Right cardiac atrium (tissue), 5 donors: ENCODE data around the gene TUBA3E. TPM values are rescaled to one million over a fixed set of nuclear protein-coding genes. Genes with fewer than 3 reads are reported as not detected.
A peak's percentile ranks its signal among the peaks of the same experiment; 100 is the strongest.
"Not testable (repeated sequence)": the region's sequence is repeated elsewhere in the genome, so short reads cannot be mapped to it uniquely, and the experiment has no call there.

ENCODE experiments used
- ATAC-seq, 2 donors: fragments of 200-7000 bp; cut with Tn5 transposase; one replicate each; pipeline versions ENCODE4 v1.8.0 to v1.9.1; 2020; ENCODE audit warnings: moderate library complexity in 2 of 2, mild to moderate bottlenecking in 1 of 2
- DNase-seq, 3 donors: peaks; one replicate each; pipeline ENCODE4 v3.0.0-alpha.2; 2020
- H3K27ac ChIP-seq: one replicate; pipeline ENCODE4 v1.5.1; 2013; ENCODE audit warnings: mild to moderate bottlenecking, low read length, control low read depth, moderate library complexity
- H3K27me3 ChIP-seq: one replicate; pipeline ENCODE4 v1.6.1; 2013; ENCODE audit not compliant: control insufficient read depth, insufficient read depth
- H3K4me1 ChIP-seq: one replicate; pipeline ENCODE4 v1.6.1; 2013; ENCODE audit warnings: low read length; ENCODE audit not compliant: control insufficient read depth, insufficient read depth
- H3K4me3 ChIP-seq: one replicate; pipeline ENCODE4 v1.5.1; 2013; ENCODE audit warnings: low read length, control low read depth
- H3K9me3 ChIP-seq: one replicate; pipeline ENCODE4 v1.6.1; 2013; ENCODE audit warnings: low read length; ENCODE audit not compliant: control insufficient read depth
- WGBS: extraction: QIAGEN DNeasy Blood & Tissue Kit; methylation state at CpG from one replicate; pipeline ENCODE4 v1.1.7; 2013; 5-methylcytosine and 5-hydroxymethylcytosine counted together
- intact Hi-C, 4 donors: fragments of 100-400 bp; cut with DNase I; formaldehyde crosslinking; loops; one replicate each; pipeline versions ENCODE4 v1.11.0 to v1.14.0; 2022 to 2023
- polyA plus RNA-seq: library from polyadenylated mRNA; stranded (reverse); fragments of 200-250 nt; gene quantifications from one replicate; pipeline ENCODE4 v1.2.3, GENCODE V29; 2013
- total RNA-seq, 4 donors: library from RNA; stranded (reverse); fragmentation: NEBNext Ultra II Directional; extraction: Animal tissue kit (Norgen Biotek cat#: 25700); gene quantifications; one replicate each; pipeline ENCODE4 v1.2.1, GENCODE V29; 2021
- donor health status: healthy with polysubstance abuse.
- donor health status: DM: no; HTN: yes; CAD: no.
- donor health status: DM: no; HTN: no; CAD: no.
- donor health status: DM: no; HTN: yes; CAD: no; lungs with severe emphysema.
- donor health status: DM: yes; HTN: yes; CAD: no.

Gene TUBA3E
- total and polyA plus RNA-seq, 5 donors: 2.8 to 28.8 (median 13.0) TPM

DNA sequence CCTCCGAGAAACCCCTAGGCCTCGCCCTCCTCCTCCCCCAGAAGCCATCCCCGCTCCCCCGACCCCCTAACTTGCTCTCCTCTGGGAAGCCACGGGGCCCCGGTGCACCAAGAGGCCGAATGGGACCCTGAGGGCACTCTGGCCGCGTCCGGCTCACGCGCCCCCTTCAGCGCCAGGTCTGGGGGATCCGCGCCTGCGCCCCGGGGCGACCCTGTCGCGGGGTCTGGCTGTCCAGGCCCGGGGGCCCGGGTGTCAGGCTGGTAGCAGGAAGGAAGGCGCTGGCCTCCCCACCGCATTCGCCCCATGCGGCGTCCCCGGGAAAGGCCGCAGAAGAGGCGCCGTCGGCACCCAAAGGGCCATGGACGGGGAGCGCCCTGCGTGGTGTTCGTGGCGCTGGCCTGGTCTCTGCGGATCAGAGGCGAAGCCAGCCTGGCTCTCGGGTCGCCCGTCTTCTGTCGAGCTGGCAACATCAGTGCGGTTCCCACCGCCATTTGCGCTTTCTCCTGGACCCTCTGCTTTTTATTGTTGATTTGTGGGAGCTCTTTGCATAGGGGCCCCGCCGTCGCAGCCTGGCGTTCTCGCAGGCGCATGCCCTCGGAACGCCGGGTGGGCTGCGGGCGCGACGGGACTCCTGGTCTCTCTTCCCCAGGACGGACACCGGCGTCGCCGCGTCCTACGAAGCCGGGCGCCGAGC lies 30.4 kb upstream of the TUBA3E start:
- H3K27me3 ChIP-seq, H3K4me3 ChIP-seq, H3K27ac ChIP-seq, intact Hi-C loops, H3K4me1 ChIP-seq, ATAC-seq, H3K9me3 ChIP-seq: not testable (repeated sequence)
- WGBS: 85% methylated on average over 69 of the region's 69 CpGs
- DNase-seq: peak in 1 of 3 donors; percentile 44

DNA sequence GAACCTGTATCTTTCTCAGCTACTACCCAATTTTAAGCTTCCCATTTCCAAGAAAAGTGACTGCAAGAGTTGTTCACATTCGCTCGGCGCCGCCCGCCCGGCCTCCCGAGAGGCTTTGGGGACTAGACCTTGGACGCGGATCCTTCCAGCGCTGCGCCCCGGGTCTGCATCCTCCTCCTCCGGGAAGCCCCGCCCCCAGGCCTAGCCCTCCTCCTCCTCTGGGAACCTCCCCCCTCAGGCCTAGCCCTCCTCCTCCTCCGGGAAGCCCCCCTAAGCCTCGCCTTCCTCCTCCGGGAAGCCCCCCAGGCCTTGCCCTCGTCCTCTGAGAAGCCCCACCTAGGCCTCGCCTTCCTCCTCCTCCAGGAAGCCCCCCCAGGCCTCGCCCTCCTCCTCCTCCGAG lies 29.8 kb upstream of the TUBA3E start:
- H3K9me3 ChIP-seq, H3K4me3 ChIP-seq, ATAC-seq, intact Hi-C loops, H3K27me3 ChIP-seq, H3K4me1 ChIP-seq, H3K27ac ChIP-seq: not testable (repeated sequence)
- 91% methylated on average over 21 of the region's 21 CpGs for WGBS
- DNase-seq: peak in 1 of 3 donors; percentile 49

DNA sequence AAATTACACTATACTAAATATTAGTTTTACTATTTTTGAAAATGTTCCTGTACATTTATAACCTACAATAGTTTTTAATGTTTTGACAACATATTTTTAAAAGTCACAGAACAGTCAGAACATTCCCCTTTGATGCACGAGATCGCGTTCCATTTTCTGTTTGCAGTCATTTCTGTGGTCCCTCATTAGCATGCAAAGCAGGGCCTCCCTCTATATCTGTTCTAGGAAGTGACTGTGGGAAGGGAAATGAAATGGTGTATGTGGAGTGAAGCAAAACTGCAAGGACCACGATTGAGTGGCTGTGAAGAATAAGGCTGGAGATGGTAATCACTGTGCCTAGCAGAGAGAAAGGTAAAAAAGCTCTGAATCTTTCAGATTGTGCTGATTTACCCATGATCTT lies 24.3 kb upstream of the TUBA3E start:
- ATAC-seq, H3K4me1 ChIP-seq, DNase-seq, H3K27ac ChIP-seq, H3K4me3 ChIP-seq, H3K27me3 ChIP-seq, intact Hi-C loops, H3K9me3 ChIP-seq: not testable (repeated sequence)
- 51% methylated on average over 4 of the region's 4 CpGs for WGBS

DNA sequence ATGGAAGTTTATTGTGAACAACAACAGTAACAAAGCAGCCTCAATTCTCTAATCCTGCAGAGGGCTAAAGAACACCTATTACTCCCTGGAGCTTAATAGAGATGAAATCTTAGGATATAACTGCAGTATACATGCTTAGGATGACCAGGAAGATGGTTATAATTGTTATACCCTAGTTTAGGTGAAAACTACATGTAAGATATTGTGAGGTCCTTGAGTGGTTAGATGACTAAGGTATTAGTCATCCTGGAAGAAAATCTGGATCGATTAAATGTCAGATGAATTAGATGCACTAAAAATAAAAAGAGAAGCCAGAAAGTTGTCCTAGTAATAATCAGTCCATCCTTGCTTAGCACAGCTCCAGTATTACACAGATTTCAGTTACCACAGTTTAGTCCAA lies 22.3 kb upstream of the TUBA3E start:
- WGBS: 83% methylated on average over 1 of the region's 1 CpG
- H3K27me3 ChIP-seq, DNase-seq, ATAC-seq, H3K4me1 ChIP-seq, intact Hi-C loops, H3K27ac ChIP-seq, H3K4me3 ChIP-seq, H3K9me3 ChIP-seq: not testable (repeated sequence)

DNA sequence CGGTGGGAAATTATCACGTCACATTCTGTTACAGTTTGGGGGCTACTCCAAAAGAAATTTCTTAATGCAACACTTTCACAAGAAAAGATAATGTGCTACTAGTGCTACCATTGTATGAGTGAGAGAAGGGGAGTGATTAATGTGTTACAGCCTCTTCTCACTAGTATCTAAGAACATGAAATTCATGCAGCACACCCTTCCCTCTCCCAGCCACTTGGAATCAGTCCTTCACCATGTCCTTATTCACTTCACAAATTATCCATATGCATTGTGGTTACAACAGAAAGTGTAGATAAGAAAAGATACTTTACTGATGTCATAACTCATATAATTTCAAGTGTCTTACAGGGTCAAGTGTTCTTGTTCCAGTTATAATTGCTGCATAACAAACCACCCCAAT lies 20.9 kb upstream of the TUBA3E start:
- DNase-seq, H3K4me1 ChIP-seq, H3K9me3 ChIP-seq, ATAC-seq, H3K4me3 ChIP-seq, H3K27me3 ChIP-seq, H3K27ac ChIP-seq, intact Hi-C loops: not testable (repeated sequence)
- 70% methylated on average over 2 of the region's 2 CpGs for WGBS

DNA sequence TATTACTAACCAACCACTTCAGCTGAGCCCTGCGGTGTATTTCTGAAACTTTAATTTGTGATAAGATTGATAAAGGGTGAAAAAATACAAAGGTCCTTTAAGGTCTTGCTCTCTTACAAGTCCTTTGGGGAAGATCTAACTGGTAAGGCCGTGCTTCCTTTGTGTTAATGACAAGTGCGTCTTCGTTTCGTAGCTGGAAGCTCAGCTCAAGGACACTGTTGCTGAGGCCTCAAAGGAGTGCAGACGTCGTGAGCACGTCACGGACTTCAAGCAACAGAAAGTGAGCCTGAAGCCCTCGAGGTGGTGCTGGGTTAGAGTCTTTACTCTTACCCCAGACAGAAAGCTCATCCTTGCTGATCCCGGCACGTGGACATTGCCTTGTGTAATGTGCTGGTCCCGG lies 8.8 kb upstream of the TUBA3E start:
- DNase-seq, H3K4me1 ChIP-seq, H3K4me3 ChIP-seq, H3K9me3 ChIP-seq, H3K27ac ChIP-seq, intact Hi-C loops, ATAC-seq, H3K27me3 ChIP-seq: not testable (repeated sequence)
- WGBS: 79% methylated on average over 13 of the region's 13 CpGs

DNA sequence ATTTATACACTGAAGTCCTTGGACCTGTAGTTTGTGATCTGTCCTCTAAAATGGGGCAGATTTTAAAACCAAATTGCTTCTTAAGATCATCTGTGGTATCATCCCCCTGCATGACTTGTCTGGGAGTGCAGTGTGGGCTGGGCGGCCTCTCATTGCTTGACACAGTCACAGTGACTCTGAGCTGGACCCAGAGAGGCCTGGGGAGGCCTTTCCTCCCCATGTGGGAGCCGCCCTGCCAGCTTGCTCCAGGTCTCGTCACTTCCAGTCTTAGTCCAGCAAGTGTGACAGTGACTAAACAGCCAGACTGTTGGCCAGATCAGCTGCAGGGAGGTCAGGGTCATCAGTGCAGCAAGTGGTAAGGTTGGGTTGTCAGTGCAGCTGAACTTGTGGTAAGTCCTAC lies 4.9 kb upstream of the TUBA3E start:
- 62% methylated on average over 3 of the region's 3 CpGs for WGBS
- intact Hi-C loops, H3K4me3 ChIP-seq, DNase-seq, H3K27me3 ChIP-seq, H3K9me3 ChIP-seq, H3K27ac ChIP-seq, H3K4me1 ChIP-seq: not testable (repeated sequence)
- ATAC-seq: peak in 1 of 2 donors; percentile 61

DNA sequence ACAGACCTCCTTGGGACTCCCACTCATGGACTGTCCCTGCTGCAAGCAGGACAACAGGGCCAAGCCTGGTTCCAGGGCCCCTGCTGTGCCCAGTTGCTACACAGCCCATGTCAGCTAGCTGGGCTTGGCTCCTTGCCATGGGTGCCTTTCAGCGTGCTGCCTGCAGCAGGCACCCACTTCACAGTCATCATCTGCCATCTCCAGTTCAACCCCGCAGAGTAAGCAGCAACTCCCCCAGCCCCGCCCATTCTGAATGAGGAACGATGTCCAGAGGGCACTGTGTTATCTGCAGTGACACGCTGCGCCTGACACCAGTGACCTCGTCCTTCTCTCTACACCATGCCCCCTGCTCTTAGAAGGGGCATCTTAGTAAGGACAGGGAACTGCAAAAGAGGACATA lies 4.3 kb upstream of the TUBA3E start:
- DNase-seq: peak in 2 of 3 donors; percentile 71 to 74
- WGBS: 24% methylated on average over 5 of the region's 7 CpGs
- intact Hi-C loops, H3K27me3 ChIP-seq, H3K4me3 ChIP-seq, H3K27ac ChIP-seq, H3K9me3 ChIP-seq, H3K4me1 ChIP-seq: not testable (repeated sequence)
- peak; percentile 76 to 77 for ATAC-seq

DNA sequence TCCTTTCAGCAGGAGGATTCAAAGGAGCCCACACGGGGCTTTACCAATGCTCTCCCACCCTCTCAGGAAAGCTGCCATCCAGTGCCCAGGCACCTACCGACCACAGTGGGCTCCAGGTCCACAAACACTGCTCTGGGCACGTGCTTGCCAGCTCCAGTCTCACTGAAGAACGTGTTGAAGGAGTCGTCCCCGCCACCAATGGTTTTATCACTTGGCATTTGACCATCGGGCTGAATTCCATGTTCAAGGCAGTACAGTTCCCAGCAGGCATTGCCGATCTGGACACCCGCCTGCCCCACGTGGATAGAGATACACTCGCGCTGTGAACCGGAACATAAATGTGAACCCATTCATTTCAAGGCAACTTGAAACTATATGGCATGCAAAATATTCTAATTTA lies 2.2 kb downstream of the TUBA3E start:
- H3K4me1 ChIP-seq, H3K27me3 ChIP-seq, H3K4me3 ChIP-seq, H3K9me3 ChIP-seq, DNase-seq, intact Hi-C loops, H3K27ac ChIP-seq: not testable (repeated sequence)
- 53% methylated on average over 11 of the region's 13 CpGs for WGBS
- peak; percentile 87 to 89 for ATAC-seq

DNA sequence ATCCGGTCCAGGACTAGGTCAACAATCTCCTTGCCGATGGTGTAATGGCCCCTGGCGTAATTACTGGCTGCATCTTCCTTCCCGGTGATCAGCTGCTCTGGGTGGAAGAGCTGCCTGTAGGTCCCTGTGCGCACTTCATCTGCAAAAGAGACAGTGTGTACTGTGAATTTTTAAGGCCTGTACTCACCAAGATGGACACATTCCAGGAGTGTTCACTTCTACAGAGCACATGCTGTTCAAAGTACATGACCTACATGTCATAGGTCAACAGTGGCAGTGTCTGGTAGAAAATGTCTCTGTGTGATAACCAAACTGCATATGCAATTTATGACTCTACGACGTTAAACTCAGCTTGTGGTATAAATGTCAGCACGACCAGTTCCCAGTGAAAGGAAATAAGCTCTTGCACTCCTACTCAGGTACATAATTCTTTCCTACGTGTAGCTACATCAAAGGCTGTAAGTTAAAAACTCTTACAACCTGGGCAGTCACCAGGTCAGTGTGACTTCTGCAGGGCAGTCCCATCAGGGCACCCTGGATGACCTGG lies 3.1 kb downstream of the TUBA3E start:
- peak overlapping the region; percentile 45 for H3K27ac ChIP-seq
- H3K4me1 ChIP-seq, DNase-seq, H3K9me3 ChIP-seq, H3K27me3 ChIP-seq, H3K4me3 ChIP-seq, intact Hi-C loops: not testable (repeated sequence)
- 66% methylated on average over 9 of the region's 9 CpGs for WGBS
- ATAC-seq: peak; percentile 67 to 82

DNA sequence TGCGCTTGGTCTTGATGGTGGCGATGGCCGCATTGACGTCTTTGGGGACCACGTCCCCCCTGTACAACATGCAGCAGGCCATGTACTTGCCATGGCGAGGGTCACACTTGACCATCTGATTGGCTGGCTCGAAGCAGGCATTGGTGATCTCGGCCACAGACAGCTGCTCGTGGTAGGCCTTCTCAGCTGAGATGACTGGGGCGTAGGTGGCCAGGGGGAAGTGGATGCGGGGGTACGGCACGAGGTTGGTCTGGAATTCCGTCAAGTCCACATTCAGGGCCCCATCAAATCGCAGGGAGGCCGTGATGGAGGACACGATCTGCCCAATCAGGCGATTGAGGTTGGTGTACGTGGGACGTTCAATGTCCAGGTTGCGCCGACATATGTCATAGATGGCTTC lies 4.4 kb downstream of the TUBA3E start:
- H3K27me3 ChIP-seq, intact Hi-C loops, H3K27ac ChIP-seq, H3K4me1 ChIP-seq, DNase-seq, H3K4me3 ChIP-seq, ATAC-seq, H3K9me3 ChIP-seq: not testable (repeated sequence)
- 88% methylated on average over 21 of the region's 22 CpGs for WGBS
